Upper lobe of left lung (tissue), 6 donors: ENCODE measurements around the gene GJB4. TPM values are rescaled to one million over a fixed set of nuclear protein-coding genes. Genes with fewer than 3 reads are reported as not detected.

ENCODE experiments used
- ATAC-seq, 2 donors: fragments of 200-7000 bp; cut with Tn5 transposase; one replicate each; pipeline ENCODE4 v1.9.1; 2022; ENCODE audit warnings: mild to moderate bottlenecking in 2 of 2, moderate library complexity in 2 of 2; ENCODE audit not compliant: low FRiP score in 2 of 2
- DNase-seq, 2 donors: peaks; one replicate each; pipeline ENCODE4 v3.0.0-alpha.2; 2019 to 2020
- H3K27ac ChIP-seq, 4 donors: fragments of 200-600 bp; sonication (generic); one replicate each; pipeline ENCODE4 v1.5.1; 2016 to 2019
- H3K27me3 ChIP-seq, 4 donors: fragments of 200-600 bp; sonication (generic); one replicate each; pipeline ENCODE4 v1.5.1; 2017 to 2019
- H3K36me3 ChIP-seq, 4 donors: fragments of 200-600 bp; sonication (generic); one replicate each; pipeline ENCODE4 v1.5.1; 2016 to 2019
- H3K4me1 ChIP-seq, 4 donors: fragments of 200-600 bp; sonication (generic); one replicate each; pipeline ENCODE4 v1.5.1; 2018 to 2019
- H3K4me3 ChIP-seq, 4 donors: fragments of 200-600 bp; sonication (generic); one replicate each; pipeline ENCODE4 v1.5.1; 2017 to 2019; ENCODE audit warnings: mild to moderate bottlenecking in 2 of 4, moderate library complexity in 1 of 4
- H3K9me3 ChIP-seq, 4 donors: fragments of 200-600 bp; sonication (generic); one replicate each; pipeline ENCODE4 v1.5.1; 2018 to 2019
- EP300 ChIP-seq, 4 donors: sonication (generic); formaldehyde crosslinking; IDR thresholded peaks; one replicate each; pipeline ENCODE4 v1.5.1; 2017; ENCODE audit warnings: antibody characterized with exemption in 4 of 4, control low read depth in 2 of 4
- POLR2A ChIP-seq, 4 donors: fragments of 450-650 bp; IDR thresholded peaks; one replicate each; pipeline ENCODE4 v1.5.1; 2016 to 2017; ENCODE audit warnings: antibody characterized with exemption in 4 of 4, mild to moderate bottlenecking in 2 of 4
- POLR2AphosphoS5 ChIP-seq, 2 donors: sonication (generic); formaldehyde crosslinking; IDR thresholded peaks; one replicate each; pipeline ENCODE4 v1.5.1; 2017; ENCODE audit warnings: antibody characterized with exemption in 2 of 2
- whole genome bisulfite sequencing, 2 donors: methylation state at CpG; one replicate each; pipeline ENCODE4 v1.1.5; 2017 to 2018; 5-methylcytosine and 5-hydroxymethylcytosine counted together
- total RNA-seq, 6 donors: library from RNA; depleted of rRNA in 4 of 6; stranded (reverse); fragments of >200 nt in 4 of 6; gene quantifications; one replicate each; pipeline versions ENCODE4 v1.1.0 to v1.2.1, GENCODE V29; 2016 to 2021
- TF ChIP-seq, protein P1 (sequence below), 6 experiments: fragments of 450-650 bp in 4 of 6; fragments of 200-600 bp in 2 of 6; sonication (generic) in 2 of 6; IDR thresholded peaks; one replicate each; pipeline ENCODE4 v1.5.1; 2016 to 2019; ENCODE audit warnings: antibody characterized with exemption in 6 of 6
- donor health status: DM: no; HTN: no; CAD: no; lungs with moderate emphysema.
- donor health status: DM: no; HTN: yes; CAD: no; lungs with severe emphysema.

Gene GJB4
- total RNA-seq, 6 donors from 2014 or later = not detected

DNA sequence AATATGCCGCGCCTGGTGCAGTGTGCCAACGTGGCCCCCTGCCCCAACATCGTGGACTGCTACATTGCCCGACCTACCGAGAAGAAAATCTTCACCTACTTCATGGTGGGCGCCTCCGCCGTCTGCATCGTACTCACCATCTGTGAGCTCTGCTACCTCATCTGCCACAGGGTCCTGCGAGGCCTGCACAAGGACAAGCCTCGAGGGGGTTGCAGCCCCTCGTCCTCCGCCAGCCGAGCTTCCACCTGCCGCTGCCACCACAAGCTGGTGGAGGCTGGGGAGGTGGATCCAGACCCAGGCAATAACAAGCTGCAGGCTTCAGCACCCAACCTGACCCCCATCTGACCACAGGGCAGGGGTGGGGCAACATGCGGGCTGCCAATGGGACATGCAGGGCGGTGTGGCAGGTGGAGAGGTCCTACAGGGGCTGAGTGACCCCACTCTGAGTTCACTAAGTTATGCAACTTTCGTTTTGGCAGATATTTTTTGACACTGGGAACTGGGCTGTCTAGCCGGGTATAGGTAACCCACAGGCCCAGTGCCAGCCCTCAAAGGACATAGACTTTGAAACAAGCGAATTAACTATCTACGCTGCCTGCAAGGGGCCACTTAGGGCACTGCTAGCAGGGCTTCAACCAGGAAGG, 25.8 kb downstream of the GJB4 start:
- H3K4me3 ChIP-seq = no peak overlapping the region
- ATAC-seq = no peak
- no peak for TF ChIP-seq POLR2AphosphoS5 (IDR thresholded peaks at IDR 0.05)
- no peak for TF ChIP-seq EP300 (IDR thresholded peaks at IDR 0.05)
- TF ChIP-seq POLR2A (IDR thresholded peaks at IDR 0.05) = no peak
- H3K9me3 ChIP-seq = no peaks in the 10 kb centered on the region
- H3K36me3 ChIP-seq = no peaks in the 10 kb centered on the region
- H3K27ac ChIP-seq = no peak overlapping the region
- H3K27me3 ChIP-seq = peaks cover 0 to 18% (median 7%) of the 10 kb centered on the region in 4 donors
- 84 to 91% methylated on average over 17 to 22 of the region's 22 CpGs for WGBS, 2 donors
- DNase-seq = no peak
- peaks cover 12 to 25% (median 24%) of the 10 kb centered on the region in 4 donors for H3K4me1 ChIP-seq

DNA sequence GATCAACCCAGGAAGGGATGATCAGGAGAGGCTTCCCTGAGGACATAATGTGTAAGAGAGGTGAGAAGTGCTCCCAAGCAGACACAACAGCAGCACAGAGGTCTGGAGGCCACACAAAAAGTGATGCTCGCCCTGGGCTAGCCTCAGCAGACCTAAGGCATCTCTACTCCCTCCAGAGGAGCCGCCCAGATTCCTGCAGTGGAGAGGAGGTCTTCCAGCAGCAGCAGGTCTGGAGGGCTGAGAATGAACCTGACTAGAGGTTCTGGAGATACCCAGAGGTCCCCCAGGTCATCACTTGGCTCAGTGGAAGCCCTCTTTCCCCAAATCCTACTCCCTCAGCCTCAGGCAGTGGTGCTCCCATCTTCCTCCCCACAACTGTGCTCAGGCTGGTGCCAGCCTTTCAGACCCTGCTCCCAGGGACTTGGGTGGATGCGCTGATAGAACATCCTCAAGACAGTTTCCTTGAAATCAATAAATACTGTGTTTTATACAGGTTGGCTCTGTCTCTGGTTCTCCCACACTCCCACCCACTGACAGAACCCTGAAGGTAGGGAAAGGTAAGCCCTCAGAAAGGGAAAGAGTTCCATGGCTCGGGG, 26.4 kb downstream of the GJB4 start:
- WGBS, 2 donors = 64 to 66% methylated on average over 4 of the region's 4 CpGs
- no peaks in the 10 kb centered on the region for H3K36me3 ChIP-seq
- no peak for ATAC-seq
- H3K9me3 ChIP-seq = no peaks in the 10 kb centered on the region
- TF ChIP-seq POLR2A (IDR thresholded peaks at IDR 0.05) = no peak
- H3K27me3 ChIP-seq = peaks cover 0 to 18% (median 7%) of the 10 kb centered on the region in 4 donors
- H3K4me1 ChIP-seq = peaks cover 11 to 23% (median 21%) of the 10 kb centered on the region in 4 donors
- H3K4me3 ChIP-seq = no peak overlapping the region
- no peak overlapping the region for H3K27ac ChIP-seq
- no peak for DNase-seq

DNA sequence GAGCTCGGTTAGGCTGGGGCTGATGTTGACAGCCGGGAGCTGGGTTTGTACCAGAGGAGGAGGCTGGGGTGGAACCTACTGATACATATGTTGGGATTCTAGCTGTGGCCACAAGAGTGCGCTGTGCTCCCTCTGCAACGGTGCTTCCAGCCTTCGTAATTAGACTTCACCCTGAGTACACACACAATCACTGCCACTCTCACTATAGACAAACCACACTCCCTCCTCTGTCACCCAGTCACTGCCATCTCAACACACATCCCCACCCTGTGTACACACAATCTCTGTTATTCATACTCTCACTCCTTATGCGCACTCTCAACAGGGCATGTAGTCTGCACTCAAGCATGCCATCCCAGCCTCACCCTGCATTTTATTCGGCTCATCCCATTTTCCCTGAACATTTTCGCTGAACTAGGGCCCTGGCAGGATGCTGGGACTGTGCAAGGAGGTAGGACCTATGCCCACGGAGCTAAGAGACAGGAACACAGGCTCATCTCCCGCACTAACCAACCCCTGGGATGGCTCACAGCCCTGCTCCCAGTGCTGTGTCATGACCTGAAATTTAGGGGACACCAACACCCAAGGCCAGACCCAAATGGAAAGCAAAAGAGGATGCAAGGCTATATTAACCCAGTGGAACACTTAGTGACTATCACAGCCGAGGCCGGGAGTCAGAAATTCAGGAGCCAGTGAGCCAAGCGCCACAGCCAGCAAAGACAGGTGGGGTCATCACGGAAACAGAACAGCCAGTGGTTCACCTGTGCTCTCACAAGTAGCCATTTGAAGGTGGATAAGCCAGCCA, 27.2 kb downstream of the GJB4 start:
- no peak overlapping the region for H3K4me3 ChIP-seq
- DNase-seq = peak in 1 of 2 donors; percentile 62
- peaks cover 0 to 3% (median 0%) of the 10 kb centered on the region in 4 donors for H3K9me3 ChIP-seq
- peaks cover 3 to 15% (median 14%) of the 10 kb centered on the region in 4 donors for H3K4me1 ChIP-seq
- H3K27ac ChIP-seq = peak overlapping the region in 1 of 4 donors; percentile 7
- peaks cover 0 to 11% (median 3%) of the 10 kb centered on the region in 4 donors for H3K27me3 ChIP-seq
- peak; percentile 75 for ATAC-seq
- WGBS, 2 donors = 49 to 51% methylated on average over 14 of the region's 14 CpGs
- no peaks in the 10 kb centered on the region for H3K36me3 ChIP-seq
- TF ChIP-seq POLR2A (IDR thresholded peaks at IDR 0.05) = no peak
- TF ChIP-seq, protein P1, sequence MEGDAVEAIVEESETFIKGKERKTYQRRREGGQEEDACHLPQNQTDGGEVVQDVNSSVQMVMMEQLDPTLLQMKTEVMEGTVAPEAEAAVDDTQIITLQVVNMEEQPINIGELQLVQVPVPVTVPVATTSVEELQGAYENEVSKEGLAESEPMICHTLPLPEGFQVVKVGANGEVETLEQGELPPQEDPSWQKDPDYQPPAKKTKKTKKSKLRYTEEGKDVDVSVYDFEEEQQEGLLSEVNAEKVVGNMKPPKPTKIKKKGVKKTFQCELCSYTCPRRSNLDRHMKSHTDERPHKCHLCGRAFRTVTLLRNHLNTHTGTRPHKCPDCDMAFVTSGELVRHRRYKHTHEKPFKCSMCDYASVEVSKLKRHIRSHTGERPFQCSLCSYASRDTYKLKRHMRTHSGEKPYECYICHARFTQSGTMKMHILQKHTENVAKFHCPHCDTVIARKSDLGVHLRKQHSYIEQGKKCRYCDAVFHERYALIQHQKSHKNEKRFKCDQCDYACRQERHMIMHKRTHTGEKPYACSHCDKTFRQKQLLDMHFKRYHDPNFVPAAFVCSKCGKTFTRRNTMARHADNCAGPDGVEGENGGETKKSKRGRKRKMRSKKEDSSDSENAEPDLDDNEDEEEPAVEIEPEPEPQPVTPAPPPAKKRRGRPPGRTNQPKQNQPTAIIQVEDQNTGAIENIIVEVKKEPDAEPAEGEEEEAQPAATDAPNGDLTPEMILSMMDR (IDR thresholded peaks at IDR 0.05) = peak; percentile 71 to 85 (median 78)

DNA sequence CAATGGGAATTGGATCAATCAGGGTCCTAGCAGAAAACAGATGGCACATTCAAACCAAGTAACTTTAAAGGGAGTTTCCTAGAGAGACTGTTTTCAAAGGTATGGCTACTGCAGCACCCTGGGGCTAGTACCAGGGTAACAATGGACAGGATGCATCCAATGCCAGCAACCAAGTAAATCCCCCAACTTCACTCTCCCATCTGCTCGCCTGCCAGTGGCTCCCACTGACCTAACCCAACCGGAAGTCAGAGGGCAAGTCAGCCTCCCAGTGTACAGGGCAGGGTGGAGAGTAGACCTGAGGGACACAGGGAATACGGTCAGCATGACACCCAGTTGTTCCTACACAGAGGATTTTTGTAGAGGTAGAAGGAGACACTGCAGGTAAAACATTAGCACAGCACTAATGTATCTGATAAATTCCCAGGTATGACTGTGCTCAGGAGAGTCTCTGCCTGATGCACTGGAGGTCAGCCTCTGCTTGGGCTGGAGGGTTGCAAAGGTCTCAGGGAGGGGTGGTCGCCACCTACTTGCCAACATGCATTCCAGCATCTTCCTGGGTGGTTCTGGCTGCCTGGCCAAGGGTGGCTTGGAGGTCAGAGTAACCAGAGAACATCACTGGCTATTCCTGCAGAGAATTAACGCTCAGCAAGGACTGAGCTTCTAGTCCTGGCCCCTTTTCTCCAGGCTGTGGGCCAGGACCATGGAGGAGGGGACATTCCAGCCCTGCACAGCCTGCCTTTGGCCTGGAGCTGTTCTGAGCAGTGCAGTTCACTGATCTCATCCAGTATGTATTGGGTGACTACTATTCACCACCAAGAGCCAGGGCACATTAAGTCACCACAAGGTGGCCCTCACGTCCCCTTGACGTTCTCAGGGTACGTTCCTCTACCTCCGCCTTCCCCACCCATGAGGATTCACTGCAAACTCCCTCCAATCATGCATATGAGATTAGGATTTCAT, 28.2 kb downstream of the GJB4 start:
- DNase-seq (no peak), ATAC-seq (no peak)
- Histone ChIP-seq H3K4me1 (peaks cover 0 to 18% (median 13%) of the 10 kb centered on the region in 4 donors), H3K27ac (peak overlapping the region in 1 of 4 donors; percentile 44), H3K36me3 (no peaks in the 10 kb centered on the region), H3K9me3 (peaks cover 0 to 3% (median 0%) of the 10 kb centered on the region in 4 donors), H3K4me3 (no peak overlapping the region), H3K27me3 (peaks cover 0 to 4% (median 2%) of the 10 kb centered on the region in 4 donors)
- TF ChIP-seq, protein P1 (IDR thresholded peaks at IDR 0.05) = peak in 4 of 6 experiments; percentile 11 to 25 (median 17)
- TF ChIP-seq POLR2AphosphoS5 (IDR thresholded peaks at IDR 0.05) (no peak), POLR2A (IDR thresholded peaks at IDR 0.05) (no peak), EP300 (IDR thresholded peaks at IDR 0.05) (no peak)
- WGBS, 2 donors = 49 to 54% methylated on average over 7 to 9 of the region's 9 CpGs

DNA sequence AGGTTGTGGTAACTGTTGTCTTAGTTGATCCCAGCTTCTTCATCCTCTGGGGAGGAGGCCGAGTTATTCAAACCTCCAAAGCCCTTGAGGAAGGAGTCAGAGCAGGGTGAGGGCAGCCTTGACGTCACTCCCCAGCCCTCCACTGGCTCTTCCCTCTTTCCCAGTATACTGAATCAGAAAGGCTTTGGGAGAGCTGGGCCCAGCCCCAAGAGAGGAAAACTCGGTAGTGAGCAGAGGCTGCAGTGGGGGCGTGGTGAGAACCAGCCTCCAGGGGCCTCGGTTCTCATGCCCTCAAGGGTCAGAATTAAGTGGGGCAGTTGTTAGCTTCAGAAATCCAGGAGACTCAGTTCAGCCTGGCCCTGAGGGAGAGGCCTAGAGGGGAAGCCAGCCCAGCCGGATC, 31.4 kb downstream of the GJB4 start:
- Histone ChIP-seq H3K4me1 (peaks cover 0 to 23% (median 15%) of the 10 kb centered on the region in 4 donors), H3K9me3 (peaks cover 0 to 3% (median 0%) of the 10 kb centered on the region in 4 donors), H3K27ac (peak overlapping the region in 1 of 4 donors; percentile 44), H3K4me3 (no peak overlapping the region), H3K27me3 (peaks cover 0 to 7% (median 0%) of the 10 kb centered on the region in 4 donors), H3K36me3 (peaks cover 0 to 7% (median 3%) of the 10 kb centered on the region in 4 donors)
- no peak for DNase-seq
- WGBS, 2 donors = 72 to 80% methylated on average over 6 of the region's 6 CpGs
- ATAC-seq = no peak
- TF ChIP-seq POLR2A (IDR thresholded peaks at IDR 0.05) (no peak), POLR2AphosphoS5 (IDR thresholded peaks at IDR 0.05) (no peak), EP300 (IDR thresholded peaks at IDR 0.05) (no peak)
- TF ChIP-seq, protein P1 (IDR thresholded peaks at IDR 0.05) = no peak
